Endometrial microvascular endothelial cells (primary cell): Measurements from ENCODE around the gene SND1. TPM values are rescaled to one million over a fixed set of nuclear protein-coding genes. Genes with fewer than 3 reads are reported as not detected.

Experiments
- in situ Hi-C: cut with HindIII; loops from 2 replicates; pipeline ENCODE4 v1.10.0; 2017; ENCODE audit warnings: low sequenced_read_pairs, low pct_unique_long_range_greater_than_20kb; ENCODE audit errors: inconsistent ontology term
- total RNA-seq: library from RNA; depleted of rRNA; stranded (reverse); fragments of >200 nt; gene quantifications from one replicate; pipeline ENCODE4 v1.2.3, GENCODE V29; 2015; ENCODE audit errors: inconsistent ontology term

SND1 gene
- total RNA-seq, 1 donor from 2014 or later = 223 TPM

DNA sequence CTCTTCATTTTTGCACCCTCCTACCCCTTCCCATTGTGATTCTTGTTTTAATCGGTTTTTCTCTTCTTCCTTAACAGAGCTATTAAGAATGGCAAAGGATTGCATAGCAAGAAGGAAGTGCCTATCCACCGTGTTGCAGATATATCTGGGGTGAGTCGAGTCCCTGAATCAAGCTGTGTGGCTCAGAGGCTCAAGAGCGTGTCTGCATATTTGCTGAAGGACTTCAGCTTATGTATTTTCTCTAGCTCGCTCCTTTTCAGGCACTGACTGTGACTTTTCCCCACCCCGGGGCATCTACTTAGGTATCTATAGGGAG lies 252.6 kb downstream of the SND1 start:
- in situ Hi-C loops = no loop called here

GRCh38 chr7:127905021-127905420 lies 253.0 kb downstream of the SND1 start:
- in situ Hi-C loops = no loop called here

GRCh38 chr7:127905491-127906330 lies 253.7 kb downstream of the SND1 start:
- in situ Hi-C loops = no loop called here

GRCh38 chr7:127907110-127908040 lies 255.4 kb downstream of the SND1 start:
- in situ Hi-C loops = no loop called here

DNA sequence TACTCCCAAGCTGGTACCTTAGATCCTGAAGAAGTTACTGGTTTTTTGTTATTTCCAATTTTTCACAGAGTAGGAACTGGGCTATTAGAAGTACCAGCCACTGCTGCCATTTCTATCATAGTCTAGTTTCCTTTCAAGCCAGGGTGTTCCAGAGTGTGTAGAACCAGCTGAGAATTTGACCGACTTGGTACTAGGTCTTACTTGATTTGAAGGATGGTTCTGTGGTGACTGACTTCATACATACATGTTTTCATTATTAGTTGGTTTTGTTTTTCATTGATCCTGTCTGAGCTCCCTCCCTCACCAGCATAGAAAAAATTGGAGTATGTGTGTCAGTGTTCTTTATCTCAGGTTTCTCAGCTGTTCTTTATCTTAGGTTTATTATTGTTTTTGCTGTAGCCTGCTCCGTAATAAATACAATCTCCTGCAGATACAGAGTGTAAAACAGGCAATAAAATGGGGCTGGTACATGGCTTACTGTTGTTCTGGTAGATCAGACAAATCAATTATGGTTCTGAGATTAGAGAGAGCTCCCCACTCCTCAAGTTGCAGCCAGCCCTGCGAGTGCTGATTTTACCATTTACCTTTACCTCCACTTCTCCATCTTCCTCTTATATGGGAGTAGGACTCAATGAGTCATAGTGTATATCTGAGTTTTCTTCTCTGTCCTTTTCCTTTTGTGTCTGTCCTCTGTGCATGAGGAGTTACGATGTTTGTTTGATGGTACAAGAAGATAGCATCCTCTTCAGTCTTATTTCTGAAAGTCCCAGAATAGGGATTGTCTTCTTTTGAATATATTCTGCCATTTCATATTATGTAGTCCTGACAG lies 256.6 kb downstream of the SND1 start:
- in situ Hi-C loops = no loop called here

- in situ Hi-C loops = no loop called here
Observed at GRCh38 chr7:127909424-127910152, 257.6 kb downstream of the SND1 start.

DNA sequence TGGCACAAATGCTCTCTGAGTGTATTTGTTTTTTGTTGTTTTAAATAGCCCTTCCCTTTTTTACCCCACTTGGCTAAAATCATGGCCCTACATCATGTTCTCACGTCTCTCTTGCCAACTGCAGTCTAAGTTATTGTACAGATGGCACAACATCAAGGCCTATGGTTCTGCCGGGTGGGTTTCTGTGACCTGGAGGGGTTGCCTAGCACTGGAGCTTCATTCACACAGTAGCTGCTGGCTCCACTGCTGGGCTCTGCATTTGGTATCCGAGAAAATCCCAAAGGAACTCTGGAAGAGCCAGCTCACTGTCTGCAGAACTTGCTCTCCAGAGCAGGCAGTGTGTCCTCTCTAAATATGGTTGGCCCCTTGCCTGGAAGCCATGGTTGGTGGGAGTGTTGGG lies 258.7 kb downstream of the SND1 start:
- in situ Hi-C loops = no loop called here

DNA sequence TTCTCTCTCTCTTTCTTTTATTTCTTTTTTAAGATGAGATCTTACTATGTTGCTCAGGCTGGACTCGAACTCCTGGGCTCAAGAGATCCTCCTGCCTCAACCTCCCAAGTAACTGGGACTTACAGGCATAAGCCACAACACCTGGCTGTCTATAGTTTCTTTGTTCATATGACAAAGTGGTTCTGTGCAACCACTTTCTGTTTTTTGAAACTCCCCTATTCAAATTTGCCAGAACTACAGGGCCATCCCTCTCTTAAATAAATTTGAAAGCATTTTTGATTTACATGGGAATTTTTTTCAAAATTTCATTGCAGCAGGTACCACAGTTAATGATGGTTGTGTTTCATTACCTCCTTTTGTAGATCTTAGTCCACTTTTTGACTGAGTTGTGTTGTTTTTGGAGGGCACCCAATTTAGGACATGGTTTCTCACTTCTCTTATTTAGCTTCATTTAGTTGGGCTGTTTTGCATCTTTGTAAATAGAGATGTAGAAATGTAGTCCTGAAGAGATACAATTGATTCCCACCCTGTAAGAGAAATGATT lies 260.0 kb downstream of the SND1 start:
- in situ Hi-C loops = no loop called here

GRCh38 chr7:127912901-127913300 lies 260.9 kb downstream of the SND1 start:
- in situ Hi-C loops = no loop called here

- in situ Hi-C loops = no loop called here
Observed at GRCh38 chr7:127913686-127914085, 261.7 kb downstream of the SND1 start.

DNA sequence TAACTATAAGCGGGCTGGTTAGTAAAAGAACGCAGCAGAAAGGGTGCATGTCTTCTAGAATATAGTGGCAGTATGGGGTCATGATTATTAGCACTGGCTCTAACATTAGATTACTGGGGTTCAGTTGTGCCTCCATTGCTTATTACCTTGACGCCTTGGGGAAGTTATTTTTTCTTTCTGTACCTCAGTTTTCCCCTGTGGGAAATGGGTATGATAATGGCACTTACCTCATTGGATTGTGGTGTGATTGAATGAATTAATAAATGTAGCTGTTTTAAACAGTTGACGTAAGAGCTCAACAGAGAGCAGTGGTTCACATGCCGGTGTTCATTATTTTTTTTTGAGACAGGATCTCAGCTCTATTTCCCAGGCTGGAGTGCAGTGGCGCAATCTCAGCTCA lies 262.7 kb downstream of the SND1 start:
- in situ Hi-C loops = no loop called here

GRCh38 chr7:127916735-127917134 lies 264.7 kb downstream of the SND1 start:
- in situ Hi-C loops = no loop called here

GRCh38 chr7:127918130-127918529 lies 266.1 kb downstream of the SND1 start:
- in situ Hi-C loops = no loop called here

DNA sequence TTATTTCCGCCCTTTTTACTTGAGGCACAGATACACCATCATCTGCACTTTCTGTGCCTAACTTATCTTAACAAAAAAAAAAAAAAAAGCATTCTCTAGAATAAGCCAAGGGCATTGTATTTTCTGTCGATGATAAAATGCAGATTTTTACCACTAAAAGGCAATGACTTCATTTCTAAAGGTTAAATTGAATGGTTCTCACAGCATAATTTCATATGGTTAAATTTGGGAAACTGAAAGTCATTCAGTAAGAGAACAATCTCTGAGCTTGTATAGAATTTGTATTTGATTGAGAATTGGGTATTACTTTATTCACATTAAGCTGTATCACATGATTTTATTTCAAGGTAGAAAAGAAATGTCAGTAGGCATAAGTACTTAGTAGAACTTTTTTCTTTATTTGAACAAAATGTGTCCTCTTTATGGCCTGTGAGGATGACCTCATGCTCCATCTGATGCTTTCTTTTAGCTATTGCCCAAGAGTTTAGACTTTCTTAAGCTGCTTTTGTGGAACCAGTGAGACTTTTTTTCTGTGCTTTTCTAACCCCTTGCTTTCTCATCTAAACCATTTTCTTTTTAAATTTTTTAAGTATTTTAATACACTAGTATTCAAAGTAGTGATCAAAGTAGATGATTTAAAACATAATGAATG lies 268.9 kb downstream of the SND1 start:
- in situ Hi-C loops = no loop called here

- in situ Hi-C loops = no loop called here
Observed at GRCh38 chr7:127922656-127923055, 270.7 kb downstream of the SND1 start.

- in situ Hi-C loops = no loop called here
Observed at GRCh38 chr7:127924874-127925273, 272.9 kb downstream of the SND1 start.

GRCh38 chr7:127927348-127927696 lies 275.3 kb downstream of the SND1 start:
- in situ Hi-C loops = no loop called here

DNA sequence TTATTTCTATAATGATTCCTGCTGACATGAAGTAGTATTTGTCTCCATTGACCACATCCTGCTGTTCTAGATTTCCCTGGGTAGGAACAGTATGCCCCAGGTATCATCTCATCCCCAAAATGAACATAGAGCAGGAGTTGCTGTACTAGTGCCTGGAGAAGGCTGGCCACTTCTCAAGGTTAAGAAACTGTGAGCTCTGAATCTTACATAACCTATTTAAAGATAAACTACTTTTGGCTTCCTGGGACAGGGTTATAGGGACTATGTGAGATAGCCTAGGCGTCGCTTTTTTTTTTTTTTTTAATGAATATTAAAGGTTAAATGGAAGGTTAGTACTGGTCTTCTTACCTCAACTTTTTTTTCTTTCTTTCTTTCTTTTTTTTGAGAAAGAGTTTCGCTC lies 276.2 kb downstream of the SND1 start:
- in situ Hi-C loops = no loop called here
